H9 (cell line): Measurements from ENCODE around the gene EHHADH. TPM values are rescaled to one million over a fixed set of nuclear protein-coding genes. Genes with fewer than 3 reads are reported as not detected.

Experiments used
- DNase-seq: peaks from one replicate; pipeline ENCODE4 v3.0.0-alpha.2; 2017
- H2AFZ ChIP-seq: one replicate; pipeline ENCODE4 v1.6.1; 2013; ENCODE audit warnings: mild to moderate bottlenecking, low read length, control low read depth, moderate library complexity
- H2AK5ac ChIP-seq: 2 replicates; pipeline ENCODE4 v1.6.1; 2013; ENCODE audit warnings: low read length, control low read depth, mixed read lengths; ENCODE audit not compliant: insufficient read length
- H2BK120ac ChIP-seq: one replicate; pipeline ENCODE4 v1.6.1; 2013; ENCODE audit warnings: low read depth, mild to moderate bottlenecking, low read length, control low read depth, inconsistent platforms; ENCODE audit not compliant: poor library complexity, severe bottlenecking
- H2BK12ac ChIP-seq: 2 replicates; pipeline ENCODE4 v1.6.1; 2013; ENCODE audit warnings: low read length, control low read depth, mixed read lengths, low read depth; ENCODE audit not compliant: insufficient read length
- H2BK15ac ChIP-seq: 2 replicates; pipeline ENCODE4 v1.6.1; 2013; ENCODE audit warnings: low read depth, low read length, control low read depth
- H2BK20ac ChIP-seq: one replicate; pipeline ENCODE4 v1.6.1; 2013; ENCODE audit warnings: low read depth, mild to moderate bottlenecking, low read length, control low read depth, inconsistent platforms; ENCODE audit not compliant: poor library complexity, severe bottlenecking
- H2BK5ac ChIP-seq: 2 replicates; pipeline ENCODE4 v1.6.1; 2013; ENCODE audit warnings: low read length, control low read depth, mixed read lengths; ENCODE audit not compliant: insufficient read length
- H3K14ac ChIP-seq: 2 replicates; pipeline ENCODE4 v1.6.1; 2013; ENCODE audit warnings: low read length, control low read depth; ENCODE audit not compliant: insufficient read depth
- H3K18ac ChIP-seq: 2 replicates; pipeline ENCODE4 v1.6.1; 2013; ENCODE audit warnings: low read depth, mild to moderate bottlenecking, mixed read lengths, low read length, control low read depth; ENCODE audit not compliant: insufficient read length
- H3K23ac ChIP-seq: 2 replicates; pipeline ENCODE4 v1.6.1; 2013; ENCODE audit warnings: low read length, control low read depth, mixed read lengths, low read depth; ENCODE audit not compliant: insufficient read length
- H3K23me2 ChIP-seq: 2 replicates; pipeline ENCODE4 v1.6.1; 2013; ENCODE audit warnings: low read depth, mild to moderate bottlenecking, mixed read lengths, low read length, control low read depth; ENCODE audit not compliant: insufficient read length, poor library complexity, severe bottlenecking
- H3K27ac ChIP-seq: 2 replicates; pipeline ENCODE4 v1.5.1; 2013; ENCODE audit warnings: low read length, control low read depth, mixed read lengths, low read depth; ENCODE audit not compliant: insufficient read length
- H3K27me3 ChIP-seq: 2 replicates; pipeline ENCODE4 v1.6.1; 2013; ENCODE audit warnings: low read length, control low read depth, inconsistent platforms; ENCODE audit not compliant: insufficient read depth
- H3K4ac ChIP-seq: 2 replicates; pipeline ENCODE4 v1.6.1; 2013; ENCODE audit warnings: low read depth, mild to moderate bottlenecking, control low read depth, inconsistent platforms, low read length, moderate library complexity
- H3K4me1 ChIP-seq: 2 replicates; pipeline ENCODE4 v1.6.1; 2013; ENCODE audit warnings: low read length, control low read depth, inconsistent platforms; ENCODE audit not compliant: insufficient read depth
- H3K4me2 ChIP-seq: 2 replicates; pipeline ENCODE4 v1.6.1; 2013; ENCODE audit warnings: low read length, control low read depth, mixed read lengths; ENCODE audit not compliant: insufficient read length, insufficient read depth
- H3K56ac ChIP-seq: 2 replicates; pipeline ENCODE4 v1.6.1; 2013; ENCODE audit warnings: low read depth, mild to moderate bottlenecking, mixed read lengths, low read length, control low read depth; ENCODE audit not compliant: insufficient read length
- H3K79me1 ChIP-seq: 2 replicates; pipeline ENCODE4 v1.6.1; 2013; ENCODE audit warnings: low read depth, mild to moderate bottlenecking, moderate library complexity, low read length, control low read depth, inconsistent platforms; ENCODE audit not compliant: insufficient read depth, poor library complexity, severe bottlenecking
- H3K79me2 ChIP-seq: 2 replicates; pipeline ENCODE4 v1.6.1; 2013; ENCODE audit warnings: low read length, control low read depth, inconsistent platforms; ENCODE audit not compliant: insufficient read depth
- H3K9ac ChIP-seq: 2 replicates; pipeline ENCODE4 v1.6.1; 2013; ENCODE audit warnings: low read length, control low read depth, mixed read lengths; ENCODE audit not compliant: insufficient read length; ENCODE audit errors: extremely low read depth
- H3K9me3 ChIP-seq: one replicate; pipeline ENCODE4 v1.6.1; 2013; ENCODE audit warnings: low read depth, low read length, inconsistent platforms; ENCODE audit not compliant: control insufficient read depth
- H3T11ph ChIP-seq: one replicate; pipeline ENCODE4 v1.6.1; 2013; ENCODE audit warnings: mild to moderate bottlenecking, low read length, control low read depth, inconsistent platforms
- H4K20me1 ChIP-seq: one replicate; pipeline ENCODE4 v1.6.1; 2013; ENCODE audit not compliant: control insufficient read depth, insufficient read length, insufficient read depth
- H4K5ac ChIP-seq: 2 replicates; pipeline ENCODE4 v1.6.1; 2013; ENCODE audit warnings: low read depth, mild to moderate bottlenecking, mixed read lengths, low read length, control low read depth; ENCODE audit not compliant: insufficient read length
- H4K8ac ChIP-seq: replicated peaks from 2 replicates; pipeline ENCODE4 v1.6.1; 2013; ENCODE audit warnings: low read length, control low read depth, mixed read lengths, low read depth; ENCODE audit not compliant: insufficient read length
- H4K91ac ChIP-seq: 2 replicates; pipeline ENCODE4 v1.6.1; 2013; ENCODE audit warnings: low read depth, mild to moderate bottlenecking, moderate library complexity, mixed read lengths, low read length, control low read depth; ENCODE audit not compliant: insufficient read length
- H3K27ac Mint-ChIP-seq, 3 experiments: 2 replicates in 2 of 3; 3 replicates in 1 of 3; pipeline ENCODE4 v1.8.0; 2020 to 2021; ENCODE audit warnings: mixed read lengths in 3 of 3, mild to moderate bottlenecking in 1 of 3, moderate library complexity in 1 of 3
- H3K27me3 Mint-ChIP-seq: 2 replicates; pipeline ENCODE4 v1.8.0; 2021; ENCODE audit warnings: low read depth, mild to moderate bottlenecking, moderate library complexity, mixed read lengths
- H3K36me3 Mint-ChIP-seq, 3 experiments: 2 replicates in 2 of 3; 3 replicates in 1 of 3; pipeline ENCODE4 v1.8.0; 2020 to 2021; ENCODE audit warnings: low read depth in 3 of 3, mixed read lengths in 3 of 3; ENCODE audit not compliant: insufficient read depth in 1 of 3
- H3K4me1 Mint-ChIP-seq, 2 experiments: 2 replicates each; pipeline ENCODE4 v1.8.0; 2020; ENCODE audit warnings: mixed read lengths in 2 of 2
- H3K4me3 Mint-ChIP-seq, 2 experiments: 2 replicates in 1 of 2; 3 replicates in 1 of 2; pipeline ENCODE4 v1.8.0; 2020 to 2021; ENCODE audit warnings: mild to moderate bottlenecking in 2 of 2, mixed read lengths in 2 of 2, moderate library complexity in 1 of 2
- H3K9me3 Mint-ChIP-seq, 2 experiments: 2 replicates in 1 of 2; 3 replicates in 1 of 2; pipeline ENCODE4 v1.8.0; 2020; ENCODE audit warnings: mild to moderate bottlenecking in 2 of 2, mixed read lengths in 2 of 2, moderate library complexity in 1 of 2
- CTCF ChIP-seq: fragments of 200-600 bp; sonication (generic); conservative IDR thresholded peaks from 3 replicates; pipeline ENCODE4 v1.8.0; 2021; ENCODE audit warnings: antibody characterized with exemption, mild to moderate bottlenecking
- WGBS: extraction: QIAGEN DNeasy Blood & Tissue Kit; methylation state at CpG from one replicate; pipeline ENCODE4 v1.1.7; 2013; ENCODE audit warnings: missing lambda C conversion rate, low lambda C conversion rate, mixed read lengths; ENCODE audit not compliant: insufficient read length; ENCODE audit errors: extremely low coverage; 5-methylcytosine and 5-hydroxymethylcytosine counted together
- total RNA-seq: library from RNA; stranded (reverse); gene quantifications from 2 replicates; pipeline ENCODE4 v1.2.1, GENCODE V29; 2021

EHHADH gene
- total RNA-seq, 1 experiment from 2014 or later, result 2.1 TPM

DNA sequence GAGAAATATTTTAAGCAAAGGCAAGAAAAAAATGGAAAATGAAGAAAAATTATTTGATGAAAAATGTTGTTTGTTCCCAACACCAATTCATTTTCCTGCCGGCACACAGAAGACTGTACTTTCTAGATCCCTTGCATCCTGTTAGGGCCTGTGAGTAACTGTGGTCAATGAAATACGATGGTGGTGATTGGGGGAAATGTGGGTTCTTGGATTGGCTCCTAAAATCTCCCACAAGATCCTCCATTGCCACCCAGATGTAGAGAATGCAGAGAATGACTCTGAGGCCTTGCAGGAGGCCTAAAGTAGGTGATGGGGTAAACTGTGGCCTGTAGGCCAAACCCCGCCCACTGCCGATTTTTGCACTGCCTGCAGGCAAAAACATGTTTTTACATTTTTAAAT is 54.6 kb downstream of the EHHADH start:
- H3K27ac ChIP-seq, result no peak overlapping the region
- no peak overlapping the region for H3K18ac ChIP-seq
- no peak overlapping the region for H2BK15ac ChIP-seq
- H2AK5ac ChIP-seq, result no peak overlapping the region
- no peaks in the 10 kb centered on the region for H3K36me3 Mint-ChIP-seq
- no peaks in the 10 kb centered on the region for H3K4me1 Mint-ChIP-seq
- peaks cover 2% of the 10 kb centered on the region; the same call in 1 of the 2 replicates for H3K27me3 Mint-ChIP-seq
- H3K27ac Mint-ChIP-seq, result no peak overlapping the region
- H4K5ac ChIP-seq, result no peak overlapping the region
- H3K9me3 Mint-ChIP-seq, result peaks cover 5 to 6% of the 10 kb centered on the region in 2 experiments; a peak in 3 of 5 replicates
- no peak overlapping the region for H2BK20ac ChIP-seq
- no peaks in the 10 kb centered on the region for H3K27me3 ChIP-seq
- H4K91ac ChIP-seq, result no peak overlapping the region
- no peak overlapping the region for H3K23ac ChIP-seq
- H3K9me3 ChIP-seq, result no peaks in the 10 kb centered on the region
- H3K79me2 ChIP-seq, result no peaks in the 10 kb centered on the region
- no peaks in the 10 kb centered on the region for H4K20me1 ChIP-seq
- no peak overlapping the region for H3K14ac ChIP-seq
- no peak overlapping the region for H3K4me3 Mint-ChIP-seq
- no peak overlapping the region for H2BK12ac ChIP-seq
- no peak overlapping the region for H2BK120ac ChIP-seq
- H3K23me2 ChIP-seq, result no peaks in the 10 kb centered on the region
- no CpG with 5 or more reads among the region's 4 CpGs for WGBS
- H3K79me1 ChIP-seq, result no peaks in the 10 kb centered on the region
- H3K56ac ChIP-seq, result no peak overlapping the region
- no peak overlapping the region for H3T11ph ChIP-seq
- TF ChIP-seq CTCF, result no peak
- no peak overlapping the region for H3K9ac ChIP-seq
- H2BK5ac ChIP-seq, result no peak overlapping the region
- no peak overlapping the region for H3K4ac ChIP-seq
- no peak overlapping the region for H4K8ac ChIP-seq
- DNase-seq, result no peak
- no peak overlapping the region for H2AFZ ChIP-seq
- no peak overlapping the region for H3K4me2 ChIP-seq
- no peaks in the 10 kb centered on the region for H3K4me1 ChIP-seq
